Activated naive CD4-positive, alpha-beta T cell treated with anti-CD3 and anti-CD28 coated beads for 36 hours (primary cell): ENCODE measurements around the gene IFNL3. TPM values are rescaled to one million over a fixed set of nuclear protein-coding genes. Genes with fewer than 3 reads are reported as not detected.
"Not testable (repeated sequence)": the region's sequence is repeated elsewhere in the genome, so short reads cannot be mapped to it uniquely, and the experiment has no call there.

ENCODE experiments used
- CTCF ChIA-PET: fragments of 350-600 bp; sonication (Branson Sonifier 250); formaldehyde crosslinking; loops from one replicate; lab custom pipeline; 2021; ENCODE audit warnings: antibody characterized with exemption; lab: Charles Lee
- DNase-seq: peaks from one replicate; pipeline ENCODE4 v3.0.0-alpha.2; 2020
- H3K27ac Mint-ChIP-seq: one replicate; pipeline ENCODE4 v1.8.0; 2021; ENCODE audit warnings: mild to moderate bottlenecking, mixed read lengths
- H3K27me3 Mint-ChIP-seq: one replicate; pipeline ENCODE4 v1.8.0; 2021; ENCODE audit warnings: low read depth, mixed read lengths
- H3K36me3 Mint-ChIP-seq: one replicate; pipeline ENCODE4 v1.8.0; 2021; ENCODE audit warnings: low read depth, mixed read lengths
- H3K4me1 Mint-ChIP-seq: one replicate; pipeline ENCODE4 v1.8.0; 2021; ENCODE audit warnings: low read depth, mixed read lengths
- H3K4me3 Mint-ChIP-seq: one replicate; pipeline ENCODE4 v1.8.0; 2021; ENCODE audit warnings: mild to moderate bottlenecking, moderate library complexity, mixed read lengths
- H3K9me3 Mint-ChIP-seq: one replicate; pipeline ENCODE4 v1.8.0; 2021; ENCODE audit warnings: mixed read lengths
- intact Hi-C: fragments of 100-400 bp; cut with micrococcal nuclease; formaldehyde crosslinking; loops from one replicate; pipeline ENCODE4 v1.15.1; 2023
- total RNA-seq, 2 experiments: library from RNA; stranded (reverse); gene quantifications; one replicate each; pipeline ENCODE4 v1.2.3, GENCODE V29; 2021

IFNL3 gene
- total RNA-seq, 2 experiments from 2014 or later = 1.2 to 1.3 TPM

DNA sequence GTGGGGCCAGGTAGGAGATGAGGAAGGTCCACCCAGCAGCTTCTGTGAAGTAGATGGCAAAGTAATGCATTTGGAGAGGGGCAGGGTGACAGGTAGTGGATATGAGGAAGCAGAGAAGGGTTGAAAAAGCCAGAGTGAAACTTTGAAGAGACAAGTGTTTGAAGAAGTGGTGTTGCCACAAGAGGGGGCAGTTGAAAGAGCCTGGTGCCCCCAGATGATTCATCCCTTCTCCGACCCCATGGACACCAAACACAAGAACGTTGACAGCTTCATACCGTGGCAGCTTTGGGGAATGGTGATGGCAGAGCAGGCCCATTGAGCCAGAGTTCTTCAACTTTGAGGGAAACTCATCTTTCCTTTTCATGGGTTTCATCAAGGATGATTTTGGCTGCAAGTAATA lies 19.9 kb downstream of the IFNL3 start:
- H3K36me3 Mint-ChIP-seq = no peaks in the 10 kb centered on the region
- no peak for DNase-seq
- H3K9me3 Mint-ChIP-seq = no peaks in the 10 kb centered on the region
- no peaks in the 10 kb centered on the region for H3K4me1 Mint-ChIP-seq
- H3K4me3 Mint-ChIP-seq = no peak overlapping the region
- CTCF ChIA-PET = no interaction called here
- peaks cover 8% of the 10 kb centered on the region for H3K27me3 Mint-ChIP-seq
- H3K27ac Mint-ChIP-seq = no peak overlapping the region
- intact Hi-C loops = no loop called here

- Mint-ChIP-seq H3K36me3 (no peaks in the 10 kb centered on the region), H3K4me3 (no peak overlapping the region), H3K9me3 (no peaks in the 10 kb centered on the region), H3K27me3 (peaks cover 10% of the 10 kb centered on the region), H3K4me1 (no peaks in the 10 kb centered on the region), H3K27ac (no peak overlapping the region)
- intact Hi-C loops = no loop called here
- CTCF ChIA-PET = interaction anchor here (0.6 kb wide), 1 partner anchor 335 kb away, joined by 3 read pairs; no protein-coding TSS in a partner anchor
- peak; percentile 57 for DNase-seq
Observed at GRCh38 chr19:39223703-39224279, 21.0 kb downstream of the IFNL3 start.

- DNase-seq, H3K4me3 Mint-ChIP-seq, H3K9me3 Mint-ChIP-seq, H3K36me3 Mint-ChIP-seq, H3K4me1 Mint-ChIP-seq, H3K27ac Mint-ChIP-seq: not testable (repeated sequence)
- CTCF ChIA-PET = interaction anchor here (0.6 to 1.2 kb wide), 2 partner anchors 19 to 260 kb away, joined by 3 to 4 read pairs; no protein-coding TSS in a partner anchor
- H3K27me3 Mint-ChIP-seq = peaks cover 13% of the 10 kb centered on the region
- intact Hi-C loops = loop anchor here (10.0 kb wide), 1 partner anchor 316 kb away; the partner anchor contains the start of gene EID2B
Observed at GRCh38 chr19:39219108-39219507, 25.7 kb downstream of the IFNL3 start.

- no peak overlapping the region for H3K4me3 Mint-ChIP-seq
- H3K4me1 Mint-ChIP-seq = no peaks in the 10 kb centered on the region
- DNase-seq = no peak
- CTCF ChIA-PET = interaction anchor here (0.6 to 1.2 kb wide), 2 partner anchors 19 to 259 kb away, joined by 3 to 4 read pairs; no protein-coding TSS in a partner anchor
- H3K27ac Mint-ChIP-seq = no peak overlapping the region
- no peaks in the 10 kb centered on the region for H3K36me3 Mint-ChIP-seq
- intact Hi-C loops = loop anchor here (10.0 kb wide), 1 partner anchor 316 kb away; the partner anchor contains the start of gene EID2B
- H3K9me3 Mint-ChIP-seq = no peaks in the 10 kb centered on the region
- peaks cover 9% of the 10 kb centered on the region for H3K27me3 Mint-ChIP-seq
Observed at GRCh38 chr19:39218230-39219007, 26.4 kb downstream of the IFNL3 start.

- intact Hi-C loops = loop anchor here (10.0 kb wide), 1 partner anchor 318 kb away; the partner anchor contains the start of gene EID2B
- Mint-ChIP-seq H3K9me3 (no peaks in the 10 kb centered on the region), H3K4me3 (no peak overlapping the region), H3K4me1 (no peaks in the 10 kb centered on the region), H3K36me3 (no peaks in the 10 kb centered on the region), H3K27me3 (peaks cover 7% of the 10 kb centered on the region), H3K27ac (no peak overlapping the region)
- CTCF ChIA-PET = interaction anchor here (1.0 to 1.6 kb wide), 3 partner anchors 14 to 111 kb away, joined by 3 to 6 read pairs (median 4); no protein-coding TSS in a partner anchor
- DNase-seq = no peak
Observed at GRCh38 chr19:39217094-39217493, 27.7 kb downstream of the IFNL3 start.

DNA sequence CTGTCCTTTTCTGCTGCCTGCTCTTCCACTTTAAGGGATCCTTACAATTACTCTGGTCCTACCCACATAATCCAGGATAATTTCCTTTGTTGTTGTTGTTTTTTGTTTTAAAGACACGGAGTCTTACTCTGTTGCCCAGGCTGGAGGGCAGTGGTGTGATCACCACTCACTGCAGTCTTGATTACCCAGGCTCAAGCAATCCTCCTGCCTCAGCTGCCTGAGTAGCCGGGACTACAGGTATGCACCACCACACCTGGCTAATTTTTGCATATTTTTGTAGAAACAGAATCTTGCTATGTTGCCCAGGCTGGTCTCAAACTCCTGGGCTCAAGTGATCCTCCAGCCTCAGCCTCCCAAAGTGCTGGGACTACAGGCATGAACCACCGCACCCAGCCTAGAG lies 29.5 kb downstream of the IFNL3 start:
- not testable (repeated sequence) for DNase-seq, H3K9me3 Mint-ChIP-seq, H3K27ac Mint-ChIP-seq, H3K4me1 Mint-ChIP-seq, H3K4me3 Mint-ChIP-seq, H3K27me3 Mint-ChIP-seq, H3K36me3 Mint-ChIP-seq
- CTCF ChIA-PET = interaction anchor here (2.2 kb wide), 1 partner anchor 113 kb away, joined by 13 read pairs; no protein-coding TSS in a partner anchor
- intact Hi-C loops = loop anchor here (10.0 kb wide), 1 partner anchor 319 kb away; the partner anchor contains the start of gene EID2B

DNA sequence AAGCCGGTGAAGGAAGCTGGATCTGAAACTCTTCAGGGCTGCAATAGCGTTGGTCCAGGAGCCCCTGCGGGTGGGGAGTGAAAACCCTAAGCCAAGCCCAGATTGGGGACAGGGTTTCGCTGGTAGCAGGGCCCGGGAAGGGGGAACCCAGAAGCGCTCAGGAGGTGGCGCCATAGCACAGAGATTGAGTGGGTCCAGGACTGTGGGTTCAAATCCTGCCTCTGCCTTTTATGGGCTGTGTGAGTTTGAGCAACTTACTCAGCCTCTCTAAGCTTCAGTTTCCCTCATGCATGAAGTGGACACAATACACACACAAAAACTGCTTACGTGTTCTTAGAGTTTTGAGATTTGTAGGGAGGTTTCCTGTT lies 32.4 kb downstream of the IFNL3 start:
- no peak overlapping the region for H3K27ac Mint-ChIP-seq
- DNase-seq = peak; percentile 84
- intact Hi-C loops = loop anchor here (1.0 to 10.0 kb wide), 4 partner anchors 116 to 322 kb away; partner anchors contain the start of genes EID2B and PLEKHG2
- H3K36me3 Mint-ChIP-seq = no peaks in the 10 kb centered on the region
- no peaks in the 10 kb centered on the region for H3K4me1 Mint-ChIP-seq
- H3K9me3 Mint-ChIP-seq = no peaks in the 10 kb centered on the region
- CTCF ChIA-PET = interaction anchor here (0.8 to 1.7 kb wide), 7 partner anchors 87 to 124 kb away, joined by 3 to 7 read pairs (median 4); partner anchors contain the start of genes GMFG and PAK4
- peaks cover 2% of the 10 kb centered on the region for H3K27me3 Mint-ChIP-seq
- H3K4me3 Mint-ChIP-seq = no peak overlapping the region

DNA sequence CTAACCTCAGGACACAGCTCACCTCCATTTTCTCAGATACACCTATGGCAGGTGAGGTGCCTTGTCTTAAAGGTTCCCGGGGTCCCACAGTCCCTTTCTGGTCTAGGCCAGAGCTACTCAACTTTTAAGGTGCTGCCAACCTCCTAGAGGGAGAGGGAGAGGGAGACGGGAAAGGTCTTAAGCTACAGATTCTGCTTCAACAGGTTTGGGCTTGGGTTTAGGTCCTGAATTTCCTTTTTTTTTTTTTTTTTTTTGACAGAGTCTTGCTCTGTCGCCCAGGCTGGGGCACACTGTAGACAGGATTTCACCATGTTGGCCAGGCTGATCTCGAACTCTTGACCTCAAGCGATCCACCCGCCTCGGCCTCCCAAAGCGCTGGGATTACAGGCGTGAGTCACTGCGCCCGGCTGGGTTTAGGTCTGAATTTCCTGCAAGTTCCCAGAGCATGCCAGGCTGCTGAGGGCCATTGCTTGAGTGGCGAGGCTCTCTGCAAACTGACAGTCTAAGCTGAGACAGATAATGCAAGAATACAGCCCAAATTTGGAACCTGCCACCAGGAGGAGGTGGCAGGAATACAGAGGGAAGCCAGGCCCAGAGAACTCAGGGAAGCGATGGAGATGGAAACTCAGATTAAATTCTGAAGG lies 33.0 kb downstream of the IFNL3 start:
- no peaks in the 10 kb centered on the region for H3K4me1 Mint-ChIP-seq
- no peak for DNase-seq
- CTCF ChIA-PET = interaction anchor here (0.8 to 1.7 kb wide), 6 partner anchors 87 to 124 kb away, joined by 3 to 7 read pairs (median 4); partner anchors contain the start of genes GMFG and PAK4
- intact Hi-C loops = loop anchor here (1.0 to 10.0 kb wide), 4 partner anchors 117 to 323 kb away; partner anchors contain the start of genes EID2B and PLEKHG2
- no peaks in the 10 kb centered on the region for H3K36me3 Mint-ChIP-seq
- no peak overlapping the region for H3K27ac Mint-ChIP-seq
- no peaks in the 10 kb centered on the region for H3K9me3 Mint-ChIP-seq
- no peaks in the 10 kb centered on the region for H3K27me3 Mint-ChIP-seq
- H3K4me3 Mint-ChIP-seq = no peak overlapping the region

- Mint-ChIP-seq H3K27ac (no peak overlapping the region), H3K4me1 (no peaks in the 10 kb centered on the region), H3K36me3 (no peaks in the 10 kb centered on the region), H3K9me3 (no peaks in the 10 kb centered on the region), H3K4me3 (no peak overlapping the region), H3K27me3 (peaks cover 5% of the 10 kb centered on the region)
- intact Hi-C loops = no loop called here
- no peak for DNase-seq
- CTCF ChIA-PET = no interaction called here
Observed at GRCh38 chr19:39209196-39209595, 35.6 kb downstream of the IFNL3 start.

DNA sequence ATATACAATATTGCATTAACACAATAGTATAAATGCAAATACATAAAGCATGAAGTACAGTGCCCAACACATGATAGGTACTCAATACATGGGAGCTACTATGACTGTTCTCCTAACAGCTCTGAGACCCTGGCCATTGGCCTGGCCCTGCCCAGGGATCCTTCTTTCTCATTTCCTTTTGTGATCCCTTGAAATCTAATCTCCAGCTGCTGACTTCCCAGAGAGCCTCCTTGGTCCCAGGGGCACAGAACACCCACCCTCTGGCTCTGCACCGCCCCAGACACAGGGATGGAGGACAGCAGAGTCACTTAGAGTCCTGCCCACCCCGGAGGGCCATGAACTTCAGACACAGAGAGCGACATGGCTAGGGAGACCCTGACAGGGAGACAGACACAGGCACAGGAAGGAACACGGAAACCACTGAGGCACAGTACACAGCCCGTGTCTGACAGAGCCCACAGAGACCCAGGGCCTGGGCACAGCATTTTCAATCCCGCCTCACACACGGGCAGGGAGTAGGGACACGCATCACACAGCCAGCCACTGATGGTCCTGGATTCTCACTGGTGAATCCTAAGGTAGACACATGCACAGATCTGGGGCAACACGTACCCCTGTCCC lies 36.5 kb downstream of the IFNL3 start:
- Mint-ChIP-seq H3K36me3 (no peaks in the 10 kb centered on the region), H3K4me3 (no peak overlapping the region), H3K27ac (no peak overlapping the region), H3K4me1 (no peaks in the 10 kb centered on the region), H3K9me3 (no peaks in the 10 kb centered on the region), H3K27me3 (peaks cover 10% of the 10 kb centered on the region)
- CTCF ChIA-PET = interaction anchor here (0.6 to 0.7 kb wide), 2 partner anchors 82 to 147 kb away, joined by 3 to 4 read pairs; no protein-coding TSS in a partner anchor
- intact Hi-C loops = no loop called here
- no peak for DNase-seq

- Mint-ChIP-seq H3K4me1 (no peaks in the 10 kb centered on the region), H3K9me3 (no peaks in the 10 kb centered on the region), H3K36me3 (no peaks in the 10 kb centered on the region), H3K27me3 (peaks cover 18% of the 10 kb centered on the region), H3K4me3 (no peak overlapping the region), H3K27ac (no peak overlapping the region)
- intact Hi-C loops = no loop called here
- DNase-seq = no peak
- CTCF ChIA-PET = interaction anchor here (0.7 kb wide), 1 partner anchor 148 kb away, joined by 4 read pairs; no protein-coding TSS in a partner anchor
Observed at GRCh38 chr19:39207293-39207836, 37.4 kb downstream of the IFNL3 start.
